HG02642 (cell line): ENCODE measurements around the gene ONECUT1.

Experiments
- ATAC-seq: cut with Tn5 transposase; IDR thresholded peaks from one replicate; pipeline ENCODE4 v1.9.1; 2021; ENCODE audit warnings: mild to moderate bottlenecking; ENCODE audit not compliant: unreplicated experiment, poor library complexity

The ONECUT1 gene

GRCh38 chr15:52797625-52798501 is 7.7 kb upstream of the ONECUT1 start:
- no peak for ATAC-seq

GRCh38 chr15:52796753-52797520 is 6.8 kb upstream of the ONECUT1 start:
- no peak for ATAC-seq

GRCh38 chr15:52796228-52796521 is 6.0 kb upstream of the ONECUT1 start:
- ATAC-seq = no peak

GRCh38 chr15:52795464-52796227 is 5.5 kb upstream of the ONECUT1 start:
- ATAC-seq = no peak

GRCh38 chr15:52794665-52795463 is 4.7 kb upstream of the ONECUT1 start:
- no peak for ATAC-seq

GRCh38 chr15:52791776-52792175 is 1.6 kb upstream of the ONECUT1 start:
- no peak for ATAC-seq

GRCh38 chr15:52790941-52791751 is 1.0 kb upstream of the ONECUT1 start:
- ATAC-seq = peak; percentile 2

- no peak for ATAC-seq
These were observed 451 bp downstream of the ONECUT1 start for GRCh38 chr15:52789601-52790168.

GRCh38 chr15:52789008-52789600 is 1.0 kb downstream of the ONECUT1 start:
- no peak for ATAC-seq

- ATAC-seq = no peak
These were observed 1.8 kb downstream of the ONECUT1 start for GRCh38 chr15:52788099-52788986.

- ATAC-seq = no peak
These were observed 2.5 kb downstream of the ONECUT1 start for GRCh38 chr15:52787549-52788098.

GRCh38 chr15:52787123-52787503 is 3.0 kb downstream of the ONECUT1 start:
- ATAC-seq = no peak

GRCh38 chr15:52786436-52787122 is 3.6 kb downstream of the ONECUT1 start:
- no peak for ATAC-seq

GRCh38 chr15:52785672-52786406 is 4.3 kb downstream of the ONECUT1 start:
- no peak for ATAC-seq

GRCh38 chr15:52784799-52785671 is 5.1 kb downstream of the ONECUT1 start:
- ATAC-seq = no peak
